Choroid plexus epithelial cell (primary cell): ENCODE results near the gene FFAR1.

Experiments used
- DNase-seq: peaks from one replicate; pipeline ENCODE4 v3.0.0-alpha.2; 2010; ENCODE audit warnings: low read depth
- H3K4me3 ChIP-seq: 2 replicates; pipeline ENCODE4 v1.5.1; 2011; ENCODE audit warnings: low read depth, mild to moderate bottlenecking, control low read depth, low read length, moderate library complexity
- TF ChIP-seq, protein P1 (sequence below): conservative IDR thresholded peaks from 2 replicates; pipeline ENCODE4 v1.5.1; 2011; ENCODE audit warnings: low read depth, mild to moderate bottlenecking, control low read depth, inconsistent platforms, low read length, moderate library complexity

Gene FFAR1

DNA sequence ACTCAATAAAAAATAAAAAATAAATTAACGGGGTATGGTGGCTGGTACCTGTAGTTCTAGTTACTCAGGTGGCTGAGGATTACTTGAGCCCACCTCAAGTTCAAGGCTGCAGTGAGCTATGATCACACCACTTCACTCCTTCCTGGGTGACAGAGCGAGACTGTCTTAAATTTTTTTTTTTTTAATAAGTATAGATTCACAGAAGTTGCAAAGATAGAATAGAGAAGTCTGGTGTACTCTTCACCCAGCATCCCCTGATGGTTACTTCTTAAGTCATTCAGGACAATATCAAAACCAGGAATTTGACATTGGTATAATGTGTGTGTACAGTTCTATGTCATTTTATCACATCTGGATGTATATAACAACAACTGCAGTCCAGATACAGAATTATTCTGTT, 26.4 kb upstream of the FFAR1 start:
- TF ChIP-seq, protein P1, sequence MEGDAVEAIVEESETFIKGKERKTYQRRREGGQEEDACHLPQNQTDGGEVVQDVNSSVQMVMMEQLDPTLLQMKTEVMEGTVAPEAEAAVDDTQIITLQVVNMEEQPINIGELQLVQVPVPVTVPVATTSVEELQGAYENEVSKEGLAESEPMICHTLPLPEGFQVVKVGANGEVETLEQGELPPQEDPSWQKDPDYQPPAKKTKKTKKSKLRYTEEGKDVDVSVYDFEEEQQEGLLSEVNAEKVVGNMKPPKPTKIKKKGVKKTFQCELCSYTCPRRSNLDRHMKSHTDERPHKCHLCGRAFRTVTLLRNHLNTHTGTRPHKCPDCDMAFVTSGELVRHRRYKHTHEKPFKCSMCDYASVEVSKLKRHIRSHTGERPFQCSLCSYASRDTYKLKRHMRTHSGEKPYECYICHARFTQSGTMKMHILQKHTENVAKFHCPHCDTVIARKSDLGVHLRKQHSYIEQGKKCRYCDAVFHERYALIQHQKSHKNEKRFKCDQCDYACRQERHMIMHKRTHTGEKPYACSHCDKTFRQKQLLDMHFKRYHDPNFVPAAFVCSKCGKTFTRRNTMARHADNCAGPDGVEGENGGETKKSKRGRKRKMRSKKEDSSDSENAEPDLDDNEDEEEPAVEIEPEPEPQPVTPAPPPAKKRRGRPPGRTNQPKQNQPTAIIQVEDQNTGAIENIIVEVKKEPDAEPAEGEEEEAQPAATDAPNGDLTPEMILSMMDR = no peak
- DNase-seq = no peak
- no peak overlapping the region for H3K4me3 ChIP-seq

DNA sequence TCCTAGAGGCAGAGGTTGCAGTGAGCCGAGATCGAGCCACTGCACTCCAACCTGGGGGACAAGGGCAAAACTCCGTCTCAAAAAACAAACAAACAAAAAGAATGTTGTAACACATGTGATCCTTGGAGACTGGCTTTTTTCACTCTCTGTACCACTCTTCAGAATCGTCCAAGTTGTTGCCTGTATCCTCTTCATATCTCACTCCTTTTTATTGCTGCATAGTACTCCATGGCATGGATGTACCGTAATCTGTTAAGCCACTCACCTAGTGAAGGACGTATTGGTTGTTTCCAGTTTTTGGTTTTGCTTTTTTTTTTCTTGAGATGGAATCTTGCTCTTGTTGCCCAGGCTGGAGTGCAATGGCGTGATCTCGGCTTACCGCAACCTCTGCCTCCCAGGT, 25.7 kb upstream of the FFAR1 start:
- no peak overlapping the region for H3K4me3 ChIP-seq
- no peak for DNase-seq
- TF ChIP-seq, protein P1 = no peak

DNA sequence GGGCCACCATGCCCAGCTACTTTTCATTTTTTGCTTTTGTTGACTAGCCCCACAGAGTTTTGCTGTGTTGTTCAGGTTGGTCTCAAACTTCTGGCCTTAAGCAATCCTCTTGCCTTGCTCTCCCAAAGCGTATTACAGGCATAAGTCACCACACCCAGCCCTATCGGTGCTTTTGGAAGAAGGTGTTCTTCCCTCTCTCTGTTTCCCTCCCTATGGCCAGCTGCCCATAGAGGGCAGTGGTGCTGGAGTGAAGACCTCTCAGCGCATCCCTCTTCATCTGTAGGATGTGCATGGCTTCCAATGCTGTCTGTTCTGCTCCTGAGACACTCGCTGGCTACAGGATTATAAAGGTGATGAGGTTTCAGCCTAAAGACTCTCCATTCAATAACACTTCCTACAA, 20.1 kb upstream of the FFAR1 start:
- TF ChIP-seq, protein P1 = peak; percentile 52
- DNase-seq = peak; percentile 12
- H3K4me3 ChIP-seq = no peak overlapping the region

DNA sequence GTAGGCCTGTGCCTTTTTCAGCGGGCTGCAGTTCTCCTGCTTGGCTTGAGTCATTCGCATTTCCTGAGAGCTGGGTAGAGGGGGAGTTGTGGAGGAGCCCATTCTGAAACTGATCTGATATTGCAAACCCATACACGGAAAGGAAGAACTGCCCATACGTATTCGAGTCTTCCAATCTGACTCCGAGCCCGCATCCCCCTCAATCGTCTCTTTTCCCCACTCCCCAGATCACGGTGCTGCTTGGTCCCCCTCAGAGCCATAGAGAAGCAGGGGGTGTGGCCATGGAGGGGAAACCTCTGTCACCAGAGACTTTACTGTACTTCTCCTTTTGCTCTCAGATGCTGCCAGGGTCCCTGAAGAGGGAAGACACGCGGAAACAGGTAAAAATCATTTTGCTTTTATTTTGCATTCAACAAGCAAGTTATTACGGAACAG, 18.8 kb upstream of the FFAR1 start, which contains the start of gene CD22:
TSS of gene CD22 (plus strand) at position 337 of the 435 bp plus-strand sequence. CDS start 2,854 bp downstream, outside the sequence.
- TF ChIP-seq, protein P1 = no peak
- no peak within 1 kb of the TSS for H3K4me3 ChIP-seq
- no peak for DNase-seq

DNA sequence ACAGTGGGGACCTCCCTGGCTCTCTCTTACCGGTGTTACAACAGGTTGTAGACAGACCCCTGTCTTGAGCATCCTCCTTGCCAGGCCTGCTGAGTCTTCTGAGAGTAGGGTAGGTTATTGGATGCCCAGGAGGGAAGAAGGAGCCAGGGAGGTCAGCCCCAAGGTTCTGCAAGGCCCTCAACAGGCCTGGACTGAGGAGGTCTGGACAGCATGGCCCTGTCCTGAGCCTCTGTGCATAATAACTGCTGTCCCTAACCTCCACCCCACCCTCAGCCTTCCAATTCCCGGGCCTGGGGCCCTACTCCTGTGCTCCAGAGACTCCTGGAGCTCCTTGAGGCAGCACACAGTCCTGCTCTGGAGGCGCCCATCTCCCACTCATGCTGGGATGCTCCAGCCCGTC, 18.4 kb upstream of the FFAR1 start:
- no peak overlapping the region for H3K4me3 ChIP-seq
- DNase-seq = no peak
- TF ChIP-seq, protein P1 = no peak

DNA sequence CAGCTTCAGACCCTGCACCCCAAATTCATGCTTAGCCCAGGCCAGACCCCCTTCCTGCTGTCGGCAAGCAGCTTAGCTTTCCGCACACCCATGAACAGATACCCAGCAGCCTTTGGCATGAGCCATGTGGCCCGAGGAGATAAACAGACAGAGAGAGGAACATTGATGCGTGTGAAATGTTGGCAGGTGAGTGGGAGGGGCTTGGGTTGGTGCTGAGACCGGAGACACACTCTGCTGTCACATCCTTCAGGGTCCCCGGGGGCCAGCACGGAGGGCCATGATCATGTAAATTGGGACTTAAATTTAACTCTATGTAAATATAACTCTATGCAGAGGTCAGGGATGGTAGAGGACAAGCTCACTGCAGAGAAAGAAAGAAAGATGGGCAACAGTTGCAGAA, 17.2 kb upstream of the FFAR1 start:
- H3K4me3 ChIP-seq = no peak overlapping the region
- TF ChIP-seq, protein P1 = no peak
- DNase-seq = no peak

DNA sequence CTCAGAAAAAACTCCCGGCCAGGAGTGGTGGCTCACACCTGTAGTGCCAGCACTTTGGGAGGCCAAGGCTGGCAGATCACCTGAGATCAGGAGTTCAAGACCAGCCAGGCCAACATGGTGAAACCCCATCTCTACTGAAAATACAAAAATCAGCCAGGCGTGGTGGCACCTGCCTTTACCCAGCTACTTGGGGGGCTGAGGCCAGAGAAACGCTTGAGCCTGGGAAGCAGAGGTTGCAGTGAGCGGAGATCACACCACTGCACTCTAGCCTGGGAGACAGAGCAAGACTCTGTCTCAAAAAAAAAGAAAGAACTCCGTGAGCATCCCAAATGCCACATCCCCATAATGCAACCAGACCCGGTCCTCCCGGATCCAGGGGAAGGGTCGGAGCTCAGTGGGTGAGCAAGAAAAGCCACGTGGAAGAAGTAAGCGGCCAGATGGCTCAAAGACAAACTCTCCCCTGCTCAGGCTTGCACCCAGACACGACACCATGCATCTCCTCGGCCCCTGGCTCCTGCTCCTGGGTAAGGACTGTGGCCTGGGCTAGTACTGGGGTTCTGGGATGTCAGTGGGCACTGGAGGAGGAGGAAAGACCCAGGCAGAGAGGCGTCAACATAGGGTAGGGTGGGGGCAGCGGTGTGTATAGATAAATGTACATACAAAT, 16.0 kb upstream of the FFAR1 start:
- TF ChIP-seq, protein P1 = no peak
- no peak for DNase-seq
- H3K4me3 ChIP-seq = no peak overlapping the region
